GM12801 (cell line): ENCODE measurements around the gene SLC35F2.

Experiments used
- TF ChIP-seq, protein P1 (sequence below): IDR thresholded peaks from one replicate; pipeline ENCODE4 v1.5.1; 2011; ENCODE audit warnings: control low read depth; ENCODE audit not compliant: insufficient read length; ENCODE audit errors: extremely low read depth

SLC35F2 gene, protein sequence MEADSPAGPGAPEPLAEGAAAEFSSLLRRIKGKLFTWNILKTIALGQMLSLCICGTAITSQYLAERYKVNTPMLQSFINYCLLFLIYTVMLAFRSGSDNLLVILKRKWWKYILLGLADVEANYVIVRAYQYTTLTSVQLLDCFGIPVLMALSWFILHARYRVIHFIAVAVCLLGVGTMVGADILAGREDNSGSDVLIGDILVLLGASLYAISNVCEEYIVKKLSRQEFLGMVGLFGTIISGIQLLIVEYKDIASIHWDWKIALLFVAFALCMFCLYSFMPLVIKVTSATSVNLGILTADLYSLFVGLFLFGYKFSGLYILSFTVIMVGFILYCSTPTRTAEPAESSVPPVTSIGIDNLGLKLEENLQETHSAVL

DNA sequence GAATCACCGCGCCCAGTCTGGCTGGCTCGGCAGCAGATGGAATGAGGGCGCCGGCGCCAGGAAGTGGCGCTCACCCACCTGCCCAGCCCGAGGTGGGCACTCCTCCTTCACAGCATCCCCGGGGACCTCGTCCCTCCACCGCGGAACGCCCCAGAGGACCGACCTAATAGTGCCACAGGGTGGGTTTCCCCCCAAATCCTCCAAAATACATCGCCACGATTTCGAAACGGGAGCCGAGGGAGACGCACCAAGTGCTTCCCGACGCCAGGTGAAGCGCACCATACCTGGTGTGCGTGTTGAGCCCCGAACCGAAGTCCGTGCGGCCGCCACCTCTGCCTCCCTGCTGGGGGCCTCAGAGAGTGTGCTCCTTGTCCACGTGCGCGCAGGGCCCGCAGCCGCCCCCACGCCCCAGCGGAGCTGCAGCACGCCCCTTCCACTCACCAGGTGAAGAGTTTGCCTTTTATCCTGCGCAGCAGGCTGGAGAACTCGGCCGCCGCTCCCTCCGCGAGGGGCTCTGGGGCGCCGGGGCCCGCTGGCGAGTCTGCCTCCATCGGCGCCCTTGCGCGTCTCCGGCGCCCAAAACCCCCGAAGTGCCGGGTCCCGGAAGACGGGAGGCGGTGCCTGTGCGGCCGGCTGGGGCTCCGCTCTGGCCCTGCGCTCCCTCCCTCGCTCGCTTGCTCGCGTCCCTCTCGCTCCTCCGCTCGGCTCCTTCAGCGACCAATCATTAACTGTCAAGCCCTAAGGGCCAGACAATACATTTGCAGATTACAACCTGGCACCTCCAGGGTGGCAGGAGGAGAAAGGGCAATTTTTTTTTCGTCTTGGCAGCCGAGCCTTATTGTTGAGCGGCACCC is at the start of gene SLC35F2:
Gene SLC35F2, minus strand, starts transcription at position 571 of the 854 bp plus-strand sequence. Its CDS starts 20 bp downstream, at position 551.
- TF ChIP-seq, protein P1, sequence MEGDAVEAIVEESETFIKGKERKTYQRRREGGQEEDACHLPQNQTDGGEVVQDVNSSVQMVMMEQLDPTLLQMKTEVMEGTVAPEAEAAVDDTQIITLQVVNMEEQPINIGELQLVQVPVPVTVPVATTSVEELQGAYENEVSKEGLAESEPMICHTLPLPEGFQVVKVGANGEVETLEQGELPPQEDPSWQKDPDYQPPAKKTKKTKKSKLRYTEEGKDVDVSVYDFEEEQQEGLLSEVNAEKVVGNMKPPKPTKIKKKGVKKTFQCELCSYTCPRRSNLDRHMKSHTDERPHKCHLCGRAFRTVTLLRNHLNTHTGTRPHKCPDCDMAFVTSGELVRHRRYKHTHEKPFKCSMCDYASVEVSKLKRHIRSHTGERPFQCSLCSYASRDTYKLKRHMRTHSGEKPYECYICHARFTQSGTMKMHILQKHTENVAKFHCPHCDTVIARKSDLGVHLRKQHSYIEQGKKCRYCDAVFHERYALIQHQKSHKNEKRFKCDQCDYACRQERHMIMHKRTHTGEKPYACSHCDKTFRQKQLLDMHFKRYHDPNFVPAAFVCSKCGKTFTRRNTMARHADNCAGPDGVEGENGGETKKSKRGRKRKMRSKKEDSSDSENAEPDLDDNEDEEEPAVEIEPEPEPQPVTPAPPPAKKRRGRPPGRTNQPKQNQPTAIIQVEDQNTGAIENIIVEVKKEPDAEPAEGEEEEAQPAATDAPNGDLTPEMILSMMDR: no peak

DNA sequence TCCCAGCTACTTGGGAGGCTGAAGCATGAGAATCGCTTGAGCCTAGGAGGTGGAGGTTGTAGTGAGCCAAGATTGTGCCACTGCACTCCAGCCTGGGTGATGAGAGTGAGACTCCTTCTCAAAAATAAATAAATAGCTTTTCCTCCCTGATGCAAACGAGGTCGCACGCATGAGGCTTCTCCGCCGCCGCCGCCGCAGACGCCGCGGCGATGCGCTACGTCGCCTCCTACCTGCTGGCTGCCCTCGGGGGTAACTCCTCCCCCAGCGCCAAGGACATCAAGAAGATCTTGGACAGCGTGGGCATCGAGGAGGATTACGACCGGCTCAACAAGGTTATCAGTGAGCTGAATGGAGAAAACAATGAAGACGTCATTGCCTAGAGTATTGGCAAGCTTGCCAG is 49.6 kb upstream of the SLC35F2 start:
- TF ChIP-seq, protein P1: no peak

DNA sequence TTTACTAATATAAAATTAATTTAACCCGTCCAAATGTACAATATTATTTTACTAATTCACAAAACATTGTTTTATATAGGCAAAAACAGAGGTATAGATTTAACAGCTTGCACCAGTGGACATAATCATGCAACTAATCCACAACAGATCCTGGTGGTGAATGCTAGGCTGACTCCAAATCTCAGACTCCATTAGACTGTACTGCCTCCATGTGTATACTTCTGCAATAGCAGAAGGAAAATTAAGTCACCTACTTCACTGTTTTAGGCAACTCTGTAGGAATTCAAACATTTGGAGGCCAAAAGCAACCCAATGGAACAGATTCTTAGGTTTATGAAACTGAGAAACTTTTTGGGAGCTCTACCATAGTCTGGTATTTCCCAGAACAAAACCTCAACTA is 39.7 kb upstream of the SLC35F2 start:
- TF ChIP-seq, protein P1: no peak

DNA sequence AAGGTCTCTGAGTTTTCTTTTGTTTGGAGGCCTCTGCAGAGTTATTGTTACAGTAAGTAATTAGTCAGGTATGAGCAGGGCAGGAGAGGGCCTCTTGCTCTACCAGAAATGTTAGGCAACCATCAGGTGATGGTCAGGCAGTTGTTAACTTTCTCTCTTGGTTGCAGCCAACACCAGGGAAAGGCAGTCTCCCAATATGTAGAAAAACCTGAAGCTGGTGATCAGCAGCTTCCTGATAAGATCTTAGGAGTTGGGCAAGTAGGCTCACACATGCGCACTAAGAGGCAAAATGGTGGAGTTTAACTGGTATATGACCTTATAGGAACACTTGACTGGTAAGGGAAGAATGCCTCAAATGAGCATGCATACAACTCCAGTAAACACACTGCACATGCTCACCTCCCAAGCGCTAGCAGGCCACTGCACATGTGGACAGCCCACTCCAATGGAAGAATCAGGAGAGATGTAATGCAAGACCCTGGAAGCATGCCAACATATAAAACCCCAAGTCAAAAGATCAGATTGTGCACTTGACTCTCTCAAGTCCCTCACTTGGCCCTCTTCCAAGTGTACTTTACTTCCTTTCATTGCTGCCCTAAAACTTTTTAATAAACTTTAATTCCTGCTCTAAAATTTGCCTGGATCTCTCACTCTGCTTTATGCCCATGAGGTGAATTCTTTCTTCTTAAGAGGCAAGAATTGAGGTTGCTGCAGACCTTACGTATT is 23.7 kb upstream of the SLC35F2 start:
- TF ChIP-seq, protein P1: no peak

DNA sequence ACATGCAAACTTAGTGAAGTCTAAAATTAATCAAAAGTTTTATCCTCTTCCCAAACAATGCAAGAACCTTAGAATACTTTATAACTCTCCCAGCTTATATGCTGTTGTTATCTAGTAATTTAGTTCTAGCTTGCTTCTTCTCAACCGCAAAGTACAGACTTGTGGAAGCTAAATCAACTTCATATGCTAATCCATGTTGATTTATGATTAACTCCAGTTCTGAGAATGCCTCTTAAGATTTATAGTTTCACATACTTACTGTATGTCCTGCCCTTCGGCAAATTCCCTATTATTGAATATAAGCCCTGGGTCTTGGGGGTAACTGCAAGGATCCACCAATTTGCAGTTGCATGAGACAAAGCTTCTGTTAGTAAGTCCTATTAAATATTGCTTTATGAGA is 17.6 kb upstream of the SLC35F2 start:
- TF ChIP-seq, protein P1: no peak

DNA sequence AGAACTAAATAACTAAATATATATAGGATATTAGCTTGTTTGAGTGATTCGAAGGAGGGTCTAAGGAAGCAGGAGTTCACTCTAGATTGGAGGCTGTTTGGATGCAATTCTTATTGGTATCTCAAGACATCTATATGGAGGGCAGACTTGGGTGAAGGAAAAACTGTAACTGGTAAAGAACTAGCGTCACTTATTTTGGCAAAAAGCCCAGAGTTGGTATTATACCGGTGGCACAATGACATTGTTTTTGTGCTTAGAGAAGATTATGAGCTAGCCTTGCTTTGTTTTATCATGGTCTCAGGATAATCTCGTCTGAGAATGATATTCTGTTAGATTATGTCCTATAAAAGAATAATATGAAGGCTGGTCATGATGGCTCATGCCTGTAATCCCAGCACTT is 6.0 kb upstream of the SLC35F2 start:
- TF ChIP-seq, protein P1: no peak

DNA sequence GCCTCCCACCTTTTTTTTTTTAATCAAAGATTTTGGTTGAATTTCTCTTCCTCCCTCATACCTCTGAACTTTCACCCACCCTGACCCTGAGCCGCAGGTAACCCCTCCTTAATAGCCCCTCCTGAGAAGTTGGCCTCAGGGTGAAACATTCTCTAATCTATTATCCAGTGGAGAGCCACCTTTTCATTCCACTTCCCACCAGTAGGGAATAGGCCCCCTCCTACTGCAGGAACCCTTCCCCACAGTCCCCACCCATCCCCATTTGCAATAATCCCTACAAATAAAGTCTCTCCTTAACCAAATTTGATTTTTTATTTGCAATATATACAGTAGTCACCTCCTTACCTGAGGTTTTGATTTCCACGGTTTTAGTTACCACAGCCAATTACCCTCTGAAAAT is 2.1 kb upstream of the SLC35F2 start:
- TF ChIP-seq, protein P1: no peak
